ENCODE results near the gene CAND2. TPM values are rescaled to one million over a fixed set of nuclear protein-coding genes. Genes with fewer than 3 reads are reported as not detected.
"Not testable (repeated sequence)": the region's sequence is repeated elsewhere in the genome, so short reads cannot be mapped to it uniquely, and the experiment has no call there.

CAND2 gene
- total RNA-seq, 1 donor from 2014 or later: 2.6 TPM

- no peak for TF ChIP-seq CTCF (IDR thresholded peaks at IDR 0.05; ENCODE audit: insufficient read depth, low read length, poor library complexity, severe bottlenecking)
- DNase-seq (ENCODE audit: low read depth): no peak
- no peaks in the 10 kb centered on the region for H3K27me3 ChIP-seq (ENCODE audit: control insufficient read depth, insufficient read depth, low read length)
- no peaks in the 10 kb centered on the region for H3K36me3 ChIP-seq (ENCODE audit: control insufficient read depth, insufficient read depth, low read length)
- H3K4me3 ChIP-seq (ENCODE audit: low read depth, low read length): no peak overlapping the region
Measured at GRCh38 chr3:12841970-12842328, 45.5 kb downstream of the CAND2 start.

- Histone ChIP-seq H3K4me3 (ENCODE audit: low read depth, low read length) (no peak overlapping the region), H3K36me3 (ENCODE audit: control insufficient read depth, insufficient read depth, low read length) (no peaks in the 10 kb centered on the region), H3K27me3 (ENCODE audit: control insufficient read depth, insufficient read depth, low read length) (no peaks in the 10 kb centered on the region)
- no peak for TF ChIP-seq CTCF (IDR thresholded peaks at IDR 0.05; ENCODE audit: insufficient read depth, low read length, poor library complexity, severe bottlenecking)
- no peak for DNase-seq (ENCODE audit: low read depth)
Measured at GRCh38 chr3:12842469-12842868, 46.0 kb downstream of the CAND2 start.

- no peak for TF ChIP-seq CTCF (IDR thresholded peaks at IDR 0.05; ENCODE audit: insufficient read depth, low read length, poor library complexity, severe bottlenecking)
- Histone ChIP-seq H3K4me3 (ENCODE audit: low read depth, low read length) (no peak overlapping the region), H3K27me3 (ENCODE audit: control insufficient read depth, insufficient read depth, low read length) (peaks cover under 1% of the 10 kb centered on the region), H3K36me3 (ENCODE audit: control insufficient read depth, insufficient read depth, low read length) (no peaks in the 10 kb centered on the region)
- no peak for DNase-seq (ENCODE audit: low read depth)
Measured at GRCh38 chr3:12845811-12846210, 49.3 kb downstream of the CAND2 start.

- no peak for TF ChIP-seq CTCF (IDR thresholded peaks at IDR 0.05; ENCODE audit: insufficient read depth, low read length, poor library complexity, severe bottlenecking)
- no peak for DNase-seq (ENCODE audit: low read depth)
- Histone ChIP-seq H3K27me3 (ENCODE audit: control insufficient read depth, insufficient read depth, low read length) (peaks cover 24% of the 10 kb centered on the region), H3K4me3 (ENCODE audit: low read depth, low read length) (no peak overlapping the region), H3K36me3 (ENCODE audit: control insufficient read depth, insufficient read depth, low read length) (no peaks in the 10 kb centered on the region)
Measured at GRCh38 chr3:12852201-12852600, 55.7 kb downstream of the CAND2 start.

- not testable (repeated sequence) for DNase-seq (ENCODE audit: low read depth); H3K4me3 ChIP-seq (ENCODE audit: low read depth, low read length); H3K36me3 ChIP-seq (ENCODE audit: control insufficient read depth, insufficient read depth, low read length)
- peaks cover 24% of the 10 kb centered on the region for H3K27me3 ChIP-seq (ENCODE audit: control insufficient read depth, insufficient read depth, low read length)
Measured at GRCh38 chr3:12853847-12854246, 57.4 kb downstream of the CAND2 start.

- TF ChIP-seq CTCF (IDR thresholded peaks at IDR 0.05; ENCODE audit: insufficient read depth, low read length, poor library complexity, severe bottlenecking): no peak
- H3K27me3 ChIP-seq (ENCODE audit: control insufficient read depth, insufficient read depth, low read length): peaks cover 24% of the 10 kb centered on the region
- no peak overlapping the region for H3K4me3 ChIP-seq (ENCODE audit: low read depth, low read length)
- H3K36me3 ChIP-seq (ENCODE audit: control insufficient read depth, insufficient read depth, low read length): no peaks in the 10 kb centered on the region
- DNase-seq (ENCODE audit: low read depth): no peak
Measured at GRCh38 chr3:12854565-12854964, 58.1 kb downstream of the CAND2 start.
